ENCODE measurements around the gene CACNA1B. TPM values are rescaled to one million over a fixed set of nuclear protein-coding genes. Genes with fewer than 3 reads are reported as not detected.
"Not testable (repeated sequence)": the region's sequence is repeated elsewhere in the genome, so short reads cannot be mapped to it uniquely, and the experiment has no call there.

Gene CACNA1B
- total and polyA plus RNA-seq, 9 donors, result 0.01 to 3.8 (median 0.16) TPM; not detected in 1

DNA sequence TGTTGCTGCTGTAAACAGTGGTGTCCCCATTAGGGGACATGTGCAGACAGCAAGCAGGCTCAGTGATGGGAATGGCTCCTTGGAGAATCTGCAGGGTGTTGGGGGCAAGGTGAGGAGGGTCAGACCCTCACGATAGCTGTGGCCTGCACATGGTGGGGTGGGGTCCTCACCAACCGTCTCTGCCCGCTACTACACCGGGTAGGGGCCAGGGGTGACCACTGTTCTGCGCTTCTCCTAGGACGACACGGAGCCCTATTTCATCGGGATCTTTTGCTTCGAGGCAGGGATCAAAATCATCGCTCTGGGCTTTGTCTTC, 4.9 kb downstream of the CACNA1B start:
- H3K36me3 ChIP-seq, result no peaks in the 10 kb centered on the region
- TF ChIP-seq, protein P1, sequence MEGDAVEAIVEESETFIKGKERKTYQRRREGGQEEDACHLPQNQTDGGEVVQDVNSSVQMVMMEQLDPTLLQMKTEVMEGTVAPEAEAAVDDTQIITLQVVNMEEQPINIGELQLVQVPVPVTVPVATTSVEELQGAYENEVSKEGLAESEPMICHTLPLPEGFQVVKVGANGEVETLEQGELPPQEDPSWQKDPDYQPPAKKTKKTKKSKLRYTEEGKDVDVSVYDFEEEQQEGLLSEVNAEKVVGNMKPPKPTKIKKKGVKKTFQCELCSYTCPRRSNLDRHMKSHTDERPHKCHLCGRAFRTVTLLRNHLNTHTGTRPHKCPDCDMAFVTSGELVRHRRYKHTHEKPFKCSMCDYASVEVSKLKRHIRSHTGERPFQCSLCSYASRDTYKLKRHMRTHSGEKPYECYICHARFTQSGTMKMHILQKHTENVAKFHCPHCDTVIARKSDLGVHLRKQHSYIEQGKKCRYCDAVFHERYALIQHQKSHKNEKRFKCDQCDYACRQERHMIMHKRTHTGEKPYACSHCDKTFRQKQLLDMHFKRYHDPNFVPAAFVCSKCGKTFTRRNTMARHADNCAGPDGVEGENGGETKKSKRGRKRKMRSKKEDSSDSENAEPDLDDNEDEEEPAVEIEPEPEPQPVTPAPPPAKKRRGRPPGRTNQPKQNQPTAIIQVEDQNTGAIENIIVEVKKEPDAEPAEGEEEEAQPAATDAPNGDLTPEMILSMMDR (IDR thresholded peaks at IDR 0.05), result no peak
- no peak for TF ChIP-seq EP300 (IDR thresholded peaks at IDR 0.05)
- no peak for TF ChIP-seq POLR2A (IDR thresholded peaks at IDR 0.05)
- H3K4me1 ChIP-seq (ENCODE audit: insufficient read depth), result peaks cover 5% of the 10 kb centered on the region
- H3K27ac ChIP-seq, result no peak overlapping the region
- no peak overlapping the region for H3K4me3 ChIP-seq
- no peaks in the 10 kb centered on the region for H3K9me3 ChIP-seq
- WGBS, 3 donors, result 86 to 90% (median 87%) methylated on average over 10 of the region's 10 CpGs
- intact Hi-C loops (cut with DNase I), result no loop called here
- no peaks in the 10 kb centered on the region for H3K27me3 ChIP-seq
- no peak for DNase-seq

DNA sequence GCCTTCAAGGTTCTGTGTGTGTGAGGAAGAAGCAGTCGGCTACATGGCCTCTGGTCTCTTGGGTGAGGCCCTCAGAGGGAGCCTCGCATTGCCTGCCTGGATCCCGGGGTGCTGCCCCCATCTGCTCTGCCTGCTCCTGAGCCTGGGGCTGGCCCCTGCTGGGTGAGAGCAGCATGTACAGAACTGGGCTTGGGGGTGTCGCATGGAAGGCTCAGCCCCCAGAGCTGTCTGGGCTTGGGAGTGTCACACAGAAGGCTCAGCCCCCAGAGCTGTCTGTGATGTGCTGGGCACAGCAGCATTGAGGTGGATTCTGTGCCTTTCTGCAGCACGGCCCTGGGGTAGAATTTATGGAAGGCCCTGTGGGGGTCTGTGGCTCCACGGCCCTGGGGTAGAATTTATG, 6.4 kb downstream of the CACNA1B start:
- H3K4me3 ChIP-seq; H3K4me1 ChIP-seq (ENCODE audit: insufficient read depth); intact Hi-C loops (cut with DNase I); H3K36me3 ChIP-seq; H3K9me3 ChIP-seq; DNase-seq; H3K27me3 ChIP-seq; H3K27ac ChIP-seq: not testable (repeated sequence)
- 79% methylated on average over 2 of the region's 6 CpGs; no CpG with 5 or more reads in 2 of the 3 donors for WGBS, 3 donors

DNA sequence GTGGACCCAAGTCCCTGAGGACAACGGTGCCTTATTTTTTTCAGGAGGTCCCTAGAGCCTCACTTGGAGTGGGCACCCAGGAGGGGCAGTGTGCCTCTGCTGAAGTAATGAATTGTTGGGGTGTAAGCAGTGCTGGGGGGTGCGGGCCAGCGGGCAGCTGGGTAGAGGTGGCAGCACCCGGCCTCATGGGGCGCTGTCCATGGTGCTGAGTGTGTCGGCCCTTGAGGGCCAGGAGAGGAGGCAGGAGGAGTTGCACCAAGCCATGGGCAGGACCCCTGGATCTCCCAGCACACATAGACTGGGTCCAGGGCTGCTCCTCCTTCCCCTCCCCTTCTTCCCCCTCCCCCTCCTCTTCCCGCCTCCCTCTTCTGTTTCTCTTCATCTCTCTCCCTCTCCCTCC, 7.0 kb downstream of the CACNA1B start:
- intact Hi-C loops (cut with DNase I); H3K4me1 ChIP-seq (ENCODE audit: insufficient read depth): not testable (repeated sequence)
- 11 to 25% (median 16%) methylated on average over 5 to 6 of the region's 7 CpGs for WGBS, 3 donors

DNA sequence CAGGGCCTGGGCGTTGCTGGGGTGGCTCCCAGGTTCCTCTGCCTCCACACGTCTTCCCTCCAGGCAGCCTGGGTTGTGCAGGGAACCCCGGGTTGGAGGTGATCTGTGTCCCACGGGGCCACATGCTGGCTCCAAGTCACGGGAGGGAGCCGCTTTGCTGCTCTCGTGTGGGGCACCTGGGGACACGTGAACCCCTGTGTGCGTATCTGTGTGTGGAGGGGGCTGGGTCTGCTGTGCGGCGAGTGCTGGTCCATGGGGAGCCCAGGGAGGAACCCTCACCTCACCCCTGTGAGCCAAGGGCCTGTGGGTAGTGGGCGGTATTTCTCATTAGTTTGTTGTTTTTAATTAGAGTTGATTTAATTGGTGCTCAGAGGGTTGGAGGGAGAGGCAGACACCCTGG, 7.5 kb downstream of the CACNA1B start:
- WGBS, 3 donors, result 83 to 85% (median 85%) methylated on average over 4 to 9 of the region's 12 CpGs
- H3K4me1 ChIP-seq (ENCODE audit: insufficient read depth); H3K27me3 ChIP-seq; DNase-seq; H3K9me3 ChIP-seq; H3K4me3 ChIP-seq; H3K27ac ChIP-seq; intact Hi-C loops (cut with DNase I); H3K36me3 ChIP-seq: not testable (repeated sequence)

More for the DNA sequence above, 7.0 kb downstream of the CACNA1B start:
- DNase-seq, H3K27me3 ChIP-seq, H3K9me3 ChIP-seq, H3K4me3 ChIP-seq, H3K27ac ChIP-seq, H3K36me3 ChIP-seq: not testable (repeated sequence)

DNA sequence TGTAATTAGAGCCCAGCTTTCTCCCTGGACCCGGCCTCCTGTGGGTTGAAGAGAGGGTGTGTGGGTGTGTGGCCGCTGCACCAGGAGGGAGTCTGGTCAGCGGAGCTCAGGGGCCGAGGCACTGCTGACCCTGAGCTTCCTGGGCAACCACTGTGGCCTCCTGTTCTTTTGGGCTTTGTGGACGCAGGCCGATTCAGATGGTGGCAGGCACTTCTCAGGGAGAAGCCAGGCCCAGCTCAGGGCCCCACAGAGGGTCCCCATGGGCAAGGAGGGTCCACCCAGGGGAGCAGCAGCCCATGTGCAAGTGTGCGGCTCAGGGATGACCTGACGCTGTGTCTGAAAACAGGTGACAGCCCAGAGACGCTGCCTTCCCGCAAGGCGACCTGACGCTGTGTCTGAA, 11.0 kb downstream of the CACNA1B start:
- 78 to 90% (median 80%) methylated on average over 9 to 12 of the region's 12 CpGs for WGBS, 3 donors
- H3K9me3 ChIP-seq; intact Hi-C loops (cut with DNase I); H3K36me3 ChIP-seq; H3K27me3 ChIP-seq; DNase-seq; H3K4me3 ChIP-seq; H3K4me1 ChIP-seq (ENCODE audit: insufficient read depth); H3K27ac ChIP-seq: not testable (repeated sequence)

DNA sequence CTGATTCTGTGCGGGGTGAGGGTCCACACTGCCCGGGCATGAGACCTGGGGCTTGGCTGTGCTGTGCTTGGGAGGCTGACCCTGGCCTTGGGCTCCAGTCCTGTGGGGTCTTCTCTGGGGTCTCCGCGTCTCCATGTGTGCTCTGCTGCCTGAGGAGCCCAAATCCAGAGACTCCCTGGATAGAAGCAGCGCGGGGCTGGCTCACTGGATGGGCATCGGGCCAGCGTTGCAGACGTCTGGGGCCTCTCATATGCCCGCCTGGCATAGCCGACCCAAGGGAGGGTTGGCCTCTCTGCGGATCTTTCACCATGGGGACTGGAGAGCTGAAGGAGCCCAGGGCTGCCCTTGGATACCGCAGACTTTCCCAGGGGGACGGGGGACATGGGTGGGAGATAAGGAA, 12.4 kb downstream of the CACNA1B start:
- WGBS, 3 donors, result 72 to 88% (median 86%) methylated on average over 4 to 9 of the region's 14 CpGs

DNA sequence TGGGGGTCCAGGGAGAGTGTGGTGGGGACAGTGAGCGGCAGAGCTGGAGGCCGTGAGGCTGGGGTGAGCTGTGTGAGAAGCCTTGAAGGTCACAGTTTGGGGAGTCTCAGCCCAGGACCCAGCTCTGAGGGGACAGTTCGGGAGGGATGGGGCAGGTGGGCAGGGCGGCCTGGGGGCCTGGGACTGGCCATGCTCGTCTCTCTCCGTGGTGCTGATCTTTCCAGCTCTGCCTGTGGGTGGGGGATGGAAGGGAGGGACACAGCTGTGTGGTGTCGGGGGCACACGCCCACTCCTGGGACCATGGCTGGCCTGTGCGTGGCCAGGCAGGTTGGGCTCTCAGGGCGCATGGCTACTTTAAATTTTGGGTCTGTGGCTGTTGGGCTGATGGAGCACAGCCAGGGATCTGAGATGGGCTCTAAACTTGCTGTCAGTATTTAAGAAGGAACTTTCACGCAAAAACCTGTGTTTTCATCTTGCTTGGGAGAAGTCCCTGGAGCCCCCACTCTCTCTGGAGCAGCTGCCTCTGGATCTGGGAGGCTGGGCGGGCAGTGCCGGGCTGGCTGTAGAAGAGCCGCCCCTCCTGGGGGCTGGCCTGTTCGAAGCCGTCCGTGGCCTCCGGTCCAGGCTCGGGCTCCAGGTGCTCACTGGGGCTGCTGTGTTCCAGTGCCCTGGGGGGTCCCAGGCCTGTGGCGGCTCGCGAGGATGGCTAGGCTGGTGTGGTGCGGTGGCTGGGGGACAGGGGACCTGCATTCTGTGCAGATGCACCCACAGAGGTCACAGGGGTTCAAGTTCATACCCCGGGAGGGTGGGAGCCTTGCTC, 13.4 kb downstream of the CACNA1B start:
- H3K27me3 ChIP-seq; H3K4me1 ChIP-seq (ENCODE audit: insufficient read depth); intact Hi-C loops (cut with DNase I); H3K27ac ChIP-seq; H3K36me3 ChIP-seq; H3K9me3 ChIP-seq; H3K4me3 ChIP-seq; DNase-seq: not testable (repeated sequence)
- 52 to 73% (median 54%) methylated on average over 13 to 22 of the region's 24 CpGs for WGBS, 3 donors

More for the DNA sequence above, 12.4 kb downstream of the CACNA1B start:
- H3K9me3 ChIP-seq; H3K4me3 ChIP-seq; intact Hi-C loops (cut with DNase I); H3K27me3 ChIP-seq; H3K4me1 ChIP-seq (ENCODE audit: insufficient read depth); H3K36me3 ChIP-seq; H3K27ac ChIP-seq; DNase-seq: not testable (repeated sequence)
